Uterus (tissue), 4 donors: ENCODE measurements around the gene PYGL. TPM values are rescaled to one million over a fixed set of nuclear protein-coding genes. Genes with fewer than 3 reads are reported as not detected.

ENCODE experiments used
- DNase-seq, 2 donors: peaks; one replicate each; pipeline ENCODE4 v3.0.0-alpha.2; 2019 to 2020
- H3K27ac ChIP-seq, 2 donors: fragments of 200-600 bp; sonication (generic); 1 replicate in 1 of 2; 2 replicates in 1 of 2; pipeline ENCODE4 v1.5.1; 2016 to 2018
- H3K27me3 ChIP-seq, 2 donors: fragments of 200-600 bp; sonication (generic); one replicate each; pipeline ENCODE4 v1.5.1; 2018 to 2019; ENCODE audit warnings: control low read depth in 1 of 2
- H3K36me3 ChIP-seq, 2 donors: fragments of 200-600 bp; sonication (generic); one replicate each; pipeline ENCODE4 v1.5.1; 2019; ENCODE audit warnings: control low read depth in 1 of 2
- H3K4me1 ChIP-seq, 2 donors: fragments of 200-600 bp; sonication (generic); one replicate each; pipeline ENCODE4 v1.5.1; 2018 to 2019; ENCODE audit warnings: control low read depth in 1 of 2
- H3K4me3 ChIP-seq, 2 donors: fragments of 200-600 bp; sonication (generic); 1 replicate in 1 of 2; 2 replicates in 1 of 2; pipeline ENCODE4 v1.5.1; 2018 to 2019; ENCODE audit warnings: mild to moderate bottlenecking in 1 of 2
- H3K9me3 ChIP-seq, 2 donors: fragments of 200-600 bp; sonication (generic); one replicate each; pipeline ENCODE4 v1.5.1; 2019; ENCODE audit warnings: control low read depth in 1 of 2
- CTCF ChIP-seq, 4 experiments: fragments of 200-600 bp in 2 of 4; fragments of 450-650 bp in 2 of 4; sonication (generic) in 2 of 4; IDR thresholded peaks; one replicate each; pipeline ENCODE4 v1.5.1; 2016 to 2019; ENCODE audit warnings: antibody characterized with exemption in 4 of 4, mild to moderate bottlenecking in 2 of 4, moderate library complexity in 1 of 4
- POLR2A ChIP-seq, 2 donors: fragments of 450-650 bp; IDR thresholded peaks; one replicate each; pipeline ENCODE4 v1.6.1; 2016; ENCODE audit warnings: antibody characterized with exemption in 2 of 2, mild to moderate bottlenecking in 1 of 2, moderate library complexity in 1 of 2
- intact Hi-C: fragments of 100-400 bp; cut with DNase I; formaldehyde crosslinking; loops from one replicate; pipeline ENCODE4 v1.15.1; 2023; ENCODE audit warnings: low total_unique reads
- total RNA-seq, 4 donors: library from RNA; depleted of rRNA in 3 of 4; stranded (reverse); fragments of >200 nt in 3 of 4; gene quantifications; one replicate each; pipeline versions ENCODE4 v1.1.0 to v1.2.4, GENCODE V29; 2014 to 2023
- donor health status: DM: yes; HTN: yes; CAD: no.

PYGL gene
- total RNA-seq, 4 donors from 2014 or later: 15.4 to 62.4 (median 35.2) TPM

- Histone ChIP-seq H3K36me3 (no peaks in the 10 kb centered on the region), H3K9me3 (no peaks in the 10 kb centered on the region), H3K4me1 (peaks cover 0 to 4% of the 10 kb centered on the region in 2 donors), H3K27ac (no peak overlapping the region), H3K4me3 (no peak overlapping the region), H3K27me3 (no peaks in the 10 kb centered on the region)
- intact Hi-C loops: loop anchor here (10.0 kb wide), 1 partner anchor 247 kb away; no protein-coding TSS in a partner anchor
- DNase-seq: no peak
- TF ChIP-seq CTCF (IDR thresholded peaks at IDR 0.05) (no peak), POLR2A (IDR thresholded peaks at IDR 0.05) (no peak)
These were observed 82.2 kb downstream of the PYGL start for GRCh38 chr14:50862036-50862570.

- H3K27ac ChIP-seq: peak overlapping the region; percentile 80 to 89
- peak; percentile 77 to 81 for DNase-seq
- no peaks in the 10 kb centered on the region for H3K27me3 ChIP-seq
- no peak for TF ChIP-seq POLR2A (IDR thresholded peaks at IDR 0.05)
- peak; percentile 56 to 85 (median 71) for TF ChIP-seq CTCF (IDR thresholded peaks at IDR 0.05)
- H3K4me3 ChIP-seq: peak overlapping the region; percentile 37 to 50
- H3K9me3 ChIP-seq: no peaks in the 10 kb centered on the region
- peaks cover 0 to 4% of the 10 kb centered on the region in 2 donors for H3K4me1 ChIP-seq
- no peaks in the 10 kb centered on the region for H3K36me3 ChIP-seq
- intact Hi-C loops: loop anchor here (10.0 kb wide), 1 partner anchor 246 kb away; no protein-coding TSS in a partner anchor
These were observed 83.7 kb downstream of the PYGL start for GRCh38 chr14:50860478-50861086.

GRCh38 chr14:50859296-50859624 lies 85.0 kb downstream of the PYGL start:
- no peak for DNase-seq
- Histone ChIP-seq H3K27me3 (no peaks in the 10 kb centered on the region), H3K36me3 (no peaks in the 10 kb centered on the region), H3K9me3 (no peaks in the 10 kb centered on the region), H3K4me1 (peaks cover 0 to 4% of the 10 kb centered on the region in 2 donors), H3K4me3 (peak overlapping the region; percentile 37 to 50), H3K27ac (peak overlapping the region; percentile 80 to 89)
- TF ChIP-seq CTCF (IDR thresholded peaks at IDR 0.05): no peak
- TF ChIP-seq POLR2A (IDR thresholded peaks at IDR 0.05): no peak
- intact Hi-C loops: no loop called here

DNA sequence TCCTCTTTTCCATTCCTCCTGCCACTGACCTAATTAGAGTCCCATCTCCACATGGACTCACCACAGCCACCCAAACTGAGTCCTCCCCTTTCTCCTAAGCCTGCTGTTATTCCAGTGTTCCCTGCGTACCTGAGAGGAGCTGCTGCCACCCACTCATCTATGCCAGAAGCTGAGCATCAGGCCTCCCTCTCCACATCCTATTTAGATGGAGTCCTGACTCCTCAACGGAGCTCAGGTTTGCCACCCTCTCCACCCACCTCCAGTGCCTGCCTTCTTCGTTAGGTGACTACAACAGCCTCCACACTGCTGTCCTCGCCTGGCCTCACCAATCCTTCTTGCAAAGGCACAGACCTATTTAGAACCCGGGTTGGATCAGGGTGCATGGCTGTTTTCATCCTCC lies 87.6 kb downstream of the PYGL start:
- H3K9me3 ChIP-seq: no peaks in the 10 kb centered on the region
- intact Hi-C loops: no loop called here

More for the DNA sequence above, 87.6 kb downstream of the PYGL start:
- H3K4me1 ChIP-seq: peaks cover 0 to 4% of the 10 kb centered on the region in 2 donors
- no peaks in the 10 kb centered on the region for H3K36me3 ChIP-seq
- no peak for DNase-seq
- no peak overlapping the region for H3K27ac ChIP-seq
- H3K27me3 ChIP-seq: no peaks in the 10 kb centered on the region
- TF ChIP-seq CTCF (IDR thresholded peaks at IDR 0.05): no peak
- no peak for TF ChIP-seq POLR2A (IDR thresholded peaks at IDR 0.05)
- H3K4me3 ChIP-seq: no peak overlapping the region
